IPS DF 6.9 (cell line): ENCODE data around the gene NMRAL1.

Experiments used
- DNase-seq: peaks from one replicate; pipeline ENCODE4 v3.0.0-alpha.2; 2013; ENCODE audit warnings: low read depth, low spot score
- H3K27ac ChIP-seq: one replicate; pipeline ENCODE4 v1.5.1; 2013; ENCODE audit warnings: low read length, control low read depth
- H3K27me3 ChIP-seq: 2 replicates; pipeline ENCODE4 v1.6.1; 2013; ENCODE audit warnings: mild to moderate bottlenecking, low read length; ENCODE audit not compliant: control insufficient read depth, insufficient read depth
- H3K36me3 ChIP-seq: 2 replicates; pipeline ENCODE4 v1.6.1; 2013; ENCODE audit warnings: low read length; ENCODE audit not compliant: control insufficient read depth, insufficient read depth
- H3K4me1 ChIP-seq: 2 replicates; pipeline ENCODE4 v1.6.1; 2013; ENCODE audit warnings: low read length; ENCODE audit not compliant: control insufficient read depth, insufficient read depth
- H3K4me3 ChIP-seq: 2 replicates; pipeline ENCODE4 v1.5.1; 2013; ENCODE audit warnings: mild to moderate bottlenecking, low read length
- H3K9me3 ChIP-seq: 2 replicates; pipeline ENCODE4 v1.6.1; 2013; ENCODE audit warnings: low read length, inconsistent platforms; ENCODE audit not compliant: control insufficient read depth, insufficient read depth
- WGBS: extraction: QIAGEN DNeasy Blood & Tissue Kit; methylation state at CpG from one replicate; pipeline ENCODE4 v1.1.7; 2013; ENCODE audit warnings: mixed read lengths, missing lambda C conversion rate; ENCODE audit not compliant: insufficient read length, insufficient coverage; 5-methylcytosine and 5-hydroxymethylcytosine counted together

The NMRAL1 gene

DNA sequence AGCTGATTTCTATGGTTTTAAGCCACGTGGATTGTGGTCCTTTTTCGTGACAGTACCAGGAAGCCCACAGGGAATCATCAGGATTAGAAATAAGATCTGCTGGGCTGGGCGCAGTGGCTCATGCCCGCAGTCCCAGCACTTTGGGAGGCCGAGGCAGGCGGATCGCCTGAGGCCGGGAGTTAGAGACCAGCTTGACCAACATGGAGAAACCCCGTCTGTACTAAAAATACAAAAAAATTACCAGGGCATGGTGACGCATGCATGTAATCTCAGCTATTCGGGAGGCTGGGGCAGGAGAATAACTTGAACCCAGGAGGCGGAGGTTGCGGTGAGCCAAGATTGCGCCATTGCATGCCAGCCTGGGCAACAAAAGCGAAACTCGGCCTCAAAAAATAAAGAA is 6.5 kb downstream of the NMRAL1 start:
- WGBS, result no CpG with 5 or more reads among the region's 16 CpGs
- no peak for DNase-seq
- no peaks in the 10 kb centered on the region for H3K4me1 ChIP-seq
- H3K27me3 ChIP-seq, result no peaks in the 10 kb centered on the region
- no peaks in the 10 kb centered on the region for H3K9me3 ChIP-seq
- H3K27ac ChIP-seq, result no peak overlapping the region
- no peak overlapping the region for H3K4me3 ChIP-seq
- peaks cover 26% of the 10 kb centered on the region for H3K36me3 ChIP-seq

DNA sequence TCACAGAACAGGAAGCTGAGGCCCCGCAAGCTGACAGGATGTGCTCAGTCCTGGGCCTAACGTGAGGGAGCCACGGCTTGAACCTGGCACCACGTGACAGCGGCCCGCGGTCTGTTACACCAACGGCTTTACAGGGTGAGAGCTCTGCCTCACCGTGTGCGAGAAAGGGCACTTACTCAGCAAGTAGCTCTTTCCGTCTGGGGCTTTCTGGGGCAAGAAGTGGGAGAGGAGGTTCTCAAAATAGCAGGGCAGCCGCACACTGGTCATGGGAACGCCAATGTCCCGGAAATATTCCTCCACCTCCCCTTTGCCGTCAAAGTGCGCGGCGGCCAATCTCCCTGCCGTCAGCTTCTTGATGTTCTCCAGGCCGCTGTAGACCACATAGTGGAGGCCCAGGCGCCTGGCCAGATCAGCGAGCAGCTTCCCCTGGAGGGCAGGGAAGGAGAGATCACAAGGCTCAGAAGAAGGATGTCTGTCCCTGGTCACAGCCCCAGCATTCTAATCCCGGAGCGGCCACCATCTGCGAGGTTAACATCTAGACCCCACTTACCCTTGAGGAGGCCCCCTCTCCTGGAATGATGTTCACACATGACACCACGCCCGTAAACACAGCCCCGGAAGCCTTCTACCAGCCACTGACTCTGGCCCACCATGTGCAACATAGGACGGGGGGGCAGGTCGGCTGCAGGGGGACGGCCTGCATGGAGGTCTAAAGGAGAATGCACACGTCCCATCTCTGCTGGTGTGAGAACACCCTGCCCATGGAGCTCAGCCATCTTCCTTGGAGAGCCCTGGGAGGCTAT is 8.2 kb downstream of the NMRAL1 start:
- DNase-seq, result no peak
- WGBS, result no CpG with 5 or more reads among the region's 32 CpGs
- Histone ChIP-seq H3K4me1 (no peaks in the 10 kb centered on the region; the same call in 1 of the 2 replicates), H3K4me3 (no peak overlapping the region), H3K9me3 (no peaks in the 10 kb centered on the region), H3K27me3 (no peaks in the 10 kb centered on the region), H3K36me3 (peaks cover 26% of the 10 kb centered on the region), H3K27ac (no peak overlapping the region)

DNA sequence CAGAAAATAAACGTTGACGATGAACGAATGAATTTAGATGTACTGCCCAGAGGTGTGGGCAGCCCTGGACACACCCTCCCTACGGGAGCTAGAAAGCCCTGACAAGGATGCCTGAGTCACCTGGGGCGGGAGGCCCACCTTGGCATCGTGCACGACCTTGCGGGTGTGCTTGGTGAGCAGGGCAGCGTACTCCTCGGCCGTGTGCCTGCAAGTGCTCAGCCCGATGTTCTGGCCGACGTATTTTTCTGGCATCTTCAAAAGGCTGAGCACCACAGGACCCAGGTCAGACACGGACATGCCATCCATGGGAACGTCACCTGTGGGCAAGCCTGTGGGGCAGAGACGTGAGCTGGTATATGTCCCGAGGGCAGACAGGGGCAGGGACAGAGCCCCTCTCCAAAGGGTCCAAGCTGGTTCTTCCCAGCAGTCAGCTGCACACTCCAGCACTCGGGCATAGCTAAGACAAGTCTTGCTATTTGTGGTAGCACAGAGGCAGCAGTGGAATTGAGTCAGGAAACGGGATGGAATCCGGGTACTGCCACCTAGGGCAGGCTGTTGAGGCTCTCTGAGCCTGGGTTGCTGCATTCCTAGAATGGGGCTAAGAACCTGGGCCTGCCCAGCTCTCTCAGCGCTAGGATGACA is 10.8 kb downstream of the NMRAL1 start:
- Histone ChIP-seq H3K9me3 (no peaks in the 10 kb centered on the region), H3K4me3 (no peak overlapping the region), H3K27ac (no peak overlapping the region), H3K27me3 (no peaks in the 10 kb centered on the region), H3K36me3 (peaks cover 21% of the 10 kb centered on the region), H3K4me1 (no peaks in the 10 kb centered on the region; the same call in 1 of the 2 replicates)
- WGBS, result no CpG with 5 or more reads among the region's 22 CpGs
- no peak for DNase-seq

GRCh38 chr16:4461250-4462085 is 13.0 kb downstream of the NMRAL1 start:
- Histone ChIP-seq H3K9me3 (no peaks in the 10 kb centered on the region), H3K4me1 (no peaks in the 10 kb centered on the region; the same call in 1 of the 2 replicates), H3K36me3 (peaks cover 18% of the 10 kb centered on the region), H3K4me3 (no peak overlapping the region), H3K27ac (no peak overlapping the region), H3K27me3 (no peaks in the 10 kb centered on the region)
- no peak for DNase-seq
- WGBS, result no CpG with 5 or more reads among the region's 27 CpGs

- no peak for DNase-seq
- H3K36me3 ChIP-seq, result peaks cover 16% of the 10 kb centered on the region
- H3K27ac ChIP-seq, result no peak overlapping the region
- H3K4me1 ChIP-seq, result no peaks in the 10 kb centered on the region; the same call in 1 of the 2 replicates
- WGBS, result no CpG with 5 or more reads among the region's 5 CpGs
- H3K9me3 ChIP-seq, result no peaks in the 10 kb centered on the region
- H3K27me3 ChIP-seq, result no peaks in the 10 kb centered on the region
- no peak overlapping the region for H3K4me3 ChIP-seq
Measured at GRCh38 chr16:4460936-4461249, 13.5 kb downstream of the NMRAL1 start.

DNA sequence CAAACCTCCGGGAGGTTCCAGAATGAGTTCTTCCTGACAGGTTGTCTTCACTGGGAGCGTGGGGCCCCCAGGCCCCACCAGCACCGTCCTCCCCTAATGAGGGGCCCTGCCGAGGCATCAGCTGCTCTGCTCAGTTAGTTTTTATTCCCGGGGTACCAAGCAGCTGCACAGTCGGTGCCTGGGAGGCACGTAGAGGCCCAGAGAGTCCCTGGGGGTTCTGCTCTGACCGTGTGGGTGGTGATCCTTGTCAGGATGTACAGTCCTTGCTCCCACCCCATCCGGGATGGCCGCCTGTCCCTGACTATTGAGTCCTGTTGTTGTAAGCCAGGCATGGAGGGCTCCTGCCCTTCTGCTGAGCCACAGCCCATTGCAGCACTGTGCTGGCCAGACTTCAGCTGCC is 18.5 kb downstream of the NMRAL1 start:
- Histone ChIP-seq H3K36me3 (peaks cover 14% of the 10 kb centered on the region), H3K27ac (no peak overlapping the region), H3K4me3 (no peak overlapping the region), H3K4me1 (no peaks in the 10 kb centered on the region; the same call in 1 of the 2 replicates), H3K27me3 (no peaks in the 10 kb centered on the region), H3K9me3 (no peaks in the 10 kb centered on the region)
- no peak for DNase-seq
- no CpG with 5 or more reads among the region's 10 CpGs for WGBS

- H3K36me3 ChIP-seq, result peaks cover 23% of the 10 kb centered on the region
- H3K27ac ChIP-seq, result no peak overlapping the region
- H3K9me3 ChIP-seq, result no peaks in the 10 kb centered on the region
- no peak overlapping the region for H3K4me3 ChIP-seq
- no peaks in the 10 kb centered on the region; the same call in 1 of the 2 replicates for H3K4me1 ChIP-seq
- H3K27me3 ChIP-seq, result no peaks in the 10 kb centered on the region
- no peak for DNase-seq
- WGBS, result no CpG with 5 or more reads among the region's 14 CpGs
Measured at GRCh38 chr16:4455081-4455480, 19.3 kb downstream of the NMRAL1 start.

- H3K9me3 ChIP-seq, result no peaks in the 10 kb centered on the region
- H3K4me3 ChIP-seq, result no peak overlapping the region
- H3K4me1 ChIP-seq, result no peaks in the 10 kb centered on the region; the same call in 1 of the 2 replicates
- no peak for DNase-seq
- no CpG with 5 or more reads among the region's 9 CpGs for WGBS
- H3K36me3 ChIP-seq, result peaks cover 24% of the 10 kb centered on the region
- no peaks in the 10 kb centered on the region for H3K27me3 ChIP-seq
- no peak overlapping the region for H3K27ac ChIP-seq
Measured at GRCh38 chr16:4454623-4455022, 19.8 kb downstream of the NMRAL1 start.

GRCh38 chr16:4452674-4453073 is 21.8 kb downstream of the NMRAL1 start:
- Histone ChIP-seq H3K36me3 (peaks cover 29% of the 10 kb centered on the region), H3K4me3 (no peak overlapping the region), H3K9me3 (no peaks in the 10 kb centered on the region), H3K27ac (no peak overlapping the region), H3K27me3 (no peaks in the 10 kb centered on the region), H3K4me1 (no peaks in the 10 kb centered on the region)
- WGBS, result no CpG with 5 or more reads among the region's 5 CpGs
- no peak for DNase-seq

- Histone ChIP-seq H3K4me3 (no peak overlapping the region), H3K27me3 (no peaks in the 10 kb centered on the region), H3K9me3 (no peaks in the 10 kb centered on the region), H3K27ac (no peak overlapping the region), H3K36me3 (peaks cover 36% of the 10 kb centered on the region), H3K4me1 (no peaks in the 10 kb centered on the region)
- no peak for DNase-seq
- no CpG with 5 or more reads among the region's 14 CpGs for WGBS
Measured at GRCh38 chr16:4450931-4451519, 23.4 kb downstream of the NMRAL1 start.
